HepG2 (cell line): ENCODE data around the gene PNMA8B. TPM values are rescaled to one million over a fixed set of nuclear protein-coding genes. Genes with fewer than 3 reads are reported as not detected.

Experiments
- ATAC-seq: fragments of 200-7000 bp; cut with Tn5 transposase; 3 replicates; pipeline ENCODE4 v1.9.1; 2020; ENCODE audit warnings: mild to moderate bottlenecking, moderate library complexity
- BruUV-seq: library from RNA; stranded (reverse); fragments of 400-500 nt; replicated peaks from 2 replicates; lab custom pipeline; 2021; lab: Mats Ljungman, UMichigan
- CTCF ChIA-PET: fragments of 300-600 bp; formaldehyde crosslinking; extraction: SDS; loops from one replicate; lab custom pipeline; 2021; ENCODE audit warnings: low total read pairs, inconsistent platforms, low intra/inter-chr PET ratio; lab: Yijun Ruan, JAX
- POLR2A ChIA-PET: fragments of 350-600 bp; sonication (Branson Sonifier 250); formaldehyde crosslinking; loops from one replicate; lab custom pipeline; 2020; ENCODE audit warnings: antibody characterized with exemption, inconsistent platforms; lab: Yijun Ruan, JAX
- DNase-seq: peaks from one replicate; pipeline ENCODE4 v3.0.0-alpha.2; 2015; ENCODE audit warnings: low spot score
- FAIRE-seq: peaks from 3 replicates; lab custom pipeline; 2011; peaks lifted over from hg19 to GRCh38; lab: Jason Lieb, UNC
- H2AFZ ChIP-seq: one replicate; pipeline ENCODE4 v1.6.1; 2011; ENCODE audit warnings: low read length, inconsistent platforms
- H3K27ac ChIP-seq: fragments of 300-600 bp; 3 replicates; pipeline ENCODE4 v1.8.0; 2011; ENCODE audit warnings: mixed run types, mild to moderate bottlenecking, mixed read lengths, low read length, inconsistent platforms; ENCODE audit not compliant: insufficient read depth; ENCODE audit errors: extremely low read length
- H3K27me3 ChIP-seq, 2 experiments: fragments of 200-600 bp in 1 of 2; 2 replicates in 1 of 2; 3 replicates in 1 of 2; pipeline versions ENCODE4 v1.6.0 to v1.8.0; 2011; ENCODE audit warnings: low read length in 2 of 2, mild to moderate bottlenecking in 2 of 2, moderate library complexity in 2 of 2, inconsistent platforms in 1 of 2; ENCODE audit not compliant: insufficient read depth in 2 of 2, control insufficient read depth in 1 of 2
- H3K36me3 ChIP-seq, 2 experiments: fragments of 200-600 bp in 1 of 2; replicated peaks in 1 of 2; 2 replicates in 1 of 2; 3 replicates in 1 of 2; pipeline versions ENCODE4 v1.5.1 to v1.8.0; 2011; ENCODE audit warnings: low read length in 2 of 2, inconsistent platforms in 1 of 2; ENCODE audit not compliant: insufficient read depth in 2 of 2, control insufficient read depth in 1 of 2
- H3K4me1 ChIP-seq: 2 replicates; pipeline ENCODE4 v1.5.1; 2012; ENCODE audit warnings: low read length, inconsistent platforms; ENCODE audit not compliant: insufficient read depth
- H3K4me2 ChIP-seq: 2 replicates; pipeline ENCODE4 v1.6.0; 2011; ENCODE audit warnings: low read depth, low read length, inconsistent platforms
- H3K4me3 ChIP-seq, 3 experiments: fragments of 200-600 bp in 1 of 3; sonication (generic), shearing (Covaris generic) in 1 of 3; replicated peaks in 1 of 3; 2 replicates each; pipeline ENCODE4 v1.5.1; 2011 to 2016; ENCODE audit warnings: low read length in 3 of 3, inconsistent platforms in 2 of 3, low read depth in 2 of 3, mild to moderate bottlenecking in 2 of 3, control low read depth in 1 of 3, mixed read lengths in 1 of 3; ENCODE audit not compliant: insufficient read depth in 1 of 3
- H3K79me2 ChIP-seq: one replicate; pipeline ENCODE4 v1.6.1; 2011; ENCODE audit warnings: low read length, inconsistent platforms; ENCODE audit not compliant: insufficient read depth
- H3K9ac ChIP-seq: 2 replicates; pipeline ENCODE4 v1.6.0; 2011; ENCODE audit warnings: mild to moderate bottlenecking, low read depth, low read length, inconsistent platforms; ENCODE audit not compliant: insufficient read depth
- H3K9me3 ChIP-seq: 2 replicates; pipeline ENCODE4 v1.5.1; 2012; ENCODE audit warnings: mild to moderate bottlenecking, low read length
- H4K20me1 ChIP-seq: 2 replicates; pipeline ENCODE4 v1.6.0; 2011; ENCODE audit warnings: inconsistent platforms, mild to moderate bottlenecking, low read length, moderate library complexity; ENCODE audit not compliant: insufficient read depth
- FOSL2 ChIP-seq: sonication (generic); formaldehyde crosslinking; IDR thresholded peaks from 2 replicates; pipeline ENCODE4 v1.4.0; 2020; ENCODE audit warnings: missing genetic modification reagents
- HMGXB4 ChIP-seq, 2 experiments: sonication (generic) in 1 of 2; formaldehyde crosslinking in 1 of 2; IDR thresholded peaks; 2 replicates each; pipeline versions ENCODE4 v1.4.0 to v1.6.1; 2018 to 2020; ENCODE audit warnings: missing genetic modification reagents in 2 of 2, borderline replicate concordance in 1 of 2, low read depth in 1 of 2, mild to moderate bottlenecking in 1 of 2, missing biosample characterization in 1 of 2
- KDM5B ChIP-seq: sonication (generic); formaldehyde crosslinking; IDR thresholded peaks from 2 replicates; pipeline ENCODE4 v1.4.0; 2020; ENCODE audit warnings: missing genetic modification reagents, mild to moderate bottlenecking, borderline replicate concordance
- NR2F6 ChIP-seq, 2 experiments: IDR thresholded peaks; 2 replicates each; pipeline ENCODE4 v1.6.1; 2016; ENCODE audit warnings: antibody characterized with exemption in 1 of 2, mild to moderate bottlenecking in 1 of 2
- PTBP1 ChIP-seq: fragments of 200-400 bp; formaldehyde crosslinking; IDR thresholded peaks from 2 replicates; pipeline ENCODE4 v1.6.1; 2018; ENCODE audit warnings: low read length, low read depth; ENCODE audit not compliant: poor library complexity, severe bottlenecking
- RFX1 ChIP-seq: fragments of 450-650 bp; IDR thresholded peaks from 2 replicates; pipeline ENCODE4 v1.6.1; 2017
- SAP130 ChIP-seq: IDR thresholded peaks from 2 replicates; pipeline ENCODE4 v1.6.1; 2016; ENCODE audit warnings: low read depth
- ZNF547 ChIP-seq: sonication (generic); formaldehyde crosslinking; IDR thresholded peaks from 2 replicates; pipeline ENCODE4 v1.5.1; 2020; ENCODE audit warnings: mild to moderate bottlenecking, missing genetic modification reagents
- ZNF747 ChIP-seq: sonication (generic); formaldehyde crosslinking; IDR thresholded peaks from 2 replicates; pipeline ENCODE4 v1.8.1; 2023; ENCODE audit warnings: missing genetic modification reagents, mild to moderate bottlenecking, borderline replicate concordance
- WGBS: methylation state at CpG from one replicate; pipeline ENCODE4 v1.1.6; 2017; ENCODE audit warnings: low lambda C conversion rate; 5-methylcytosine and 5-hydroxymethylcytosine counted together
- in situ Hi-C: cut with HindIII; loops from 2 replicates; pipeline ENCODE4 v1.10.0; 2017; ENCODE audit warnings: low pct_unique_long_range_greater_than_20kb; ENCODE audit not compliant: extremely low pct_ligation_motif_present
- intact Hi-C: fragments of 100-400 bp; cut with micrococcal nuclease; formaldehyde crosslinking; loops from one replicate; pipeline ENCODE4 v1.10.0; 2022; ENCODE audit not compliant: unreplicated experiment
- polyA plus RNA-seq, 8 experiments: library from polyadenylated mRNA; depleted of rRNA in 3 of 8; stranded (reverse) in 7 of 8; unstranded in 1 of 8; fragments of >200 nt; fragmentation: Illumina TruSeq in 4 of 8; extraction: Trizol in 4 of 8; gene quantifications; 2 replicates each; pipeline versions ENCODE4 v1.2.1 to v1.2.3, GENCODE V29; 2011 to 2016; ENCODE audit warnings: low read depth in 4 of 8, missing spikeins in 1 of 8, mixed read lengths in 1 of 8; ENCODE audit not compliant: insufficient read depth in 1 of 8
- total RNA-seq, 5 experiments: library from RNA; depleted of rRNA; stranded (reverse); fragments of >200 nt; fragmentation: Illumina TruSeq; extraction: Trizol; gene quantifications; 2 replicates each; pipeline ENCODE4 v1.2.3, GENCODE V29; 2016; ENCODE audit warnings: low read depth in 1 of 5
- TF ChIP-seq, protein P1 (sequence below): sonication (generic); formaldehyde crosslinking; IDR thresholded peaks from 2 replicates; pipeline ENCODE4 v1.4.0; 2020; ENCODE audit warnings: missing genetic modification reagents
- TF ChIP-seq, protein P2 (sequence below): sonication (generic); formaldehyde crosslinking; IDR thresholded peaks from 2 replicates; pipeline ENCODE4; 2020; ENCODE audit warnings: missing genetic modification reagents, mild to moderate bottlenecking, borderline replicate concordance
- TF ChIP-seq, protein P3 (sequence below): sonication (generic); formaldehyde crosslinking; IDR thresholded peaks from 2 replicates; pipeline ENCODE4 v1.5.0; 2020; ENCODE audit warnings: mild to moderate bottlenecking, missing genetic modification reagents, moderate library complexity

PNMA8B gene
- total and polyA plus RNA-seq, 2 of the 13 experiments (the other 11 are each of a cell fraction or from before 2014, with no cell fraction given), result not detected

GRCh38 chr19:46487802-46488445 lies 7.7 kb downstream of the PNMA8B start:
- peak; percentile 66 for FAIRE-seq
- Histone ChIP-seq H3K4me1 (peaks cover 15% of the 10 kb centered on the region; the same call in 1 of the 2 replicates), H3K79me2 (no peaks in the 10 kb centered on the region), H3K27ac (no peak overlapping the region), H3K36me3 (no peaks in the 10 kb centered on the region), H3K9me3 (no peaks in the 10 kb centered on the region), H3K9ac (peak overlapping the region; percentile 18; the same call in 1 of the 2 replicates), H3K4me3 (peak overlapping the region in 1 of 3 experiments; percentile 72; a peak in 3 of 6 replicates), H3K4me2 (peak overlapping the region; percentile 99), H3K27me3 (peaks cover 3 to 35% of the 10 kb centered on the region in 2 experiments; a peak in 4 of 5 replicates), H2AFZ (no peak overlapping the region), H4K20me1 (no peaks in the 10 kb centered on the region)
- intact Hi-C loops, result loop anchor here (1.0 to 2.0 kb wide), 3 partner anchors 86 to 208 kb away; no protein-coding TSS in a partner anchor
- ChIA-PET CTCF (interaction anchor here (1.8 to 5.5 kb wide), 3 partner anchors 86 to 206 kb away, joined by 18 to 96 read pairs (median 76); no protein-coding TSS in a partner anchor), POLR2A (no interaction called here)
- DNase-seq, result peak; percentile 46
- in situ Hi-C loops, result loop anchor here (5.0 kb wide), 2 partner anchors 86 to 191 kb away; partner anchors contain the start of gene HIF3A
- 9% methylated on average over 21 of the region's 38 CpGs for WGBS
- BruUV-seq, result no TSS peak
- ATAC-seq, result peak; percentile 85
- 0 out of 2 replicates have a peak, but pooled peaks have one; percentile 25 for TF ChIP-seq SAP130 (CRISPR knock-in tag)
- no peak for TF ChIP-seq PTBP1
- TF ChIP-seq, protein P1, sequence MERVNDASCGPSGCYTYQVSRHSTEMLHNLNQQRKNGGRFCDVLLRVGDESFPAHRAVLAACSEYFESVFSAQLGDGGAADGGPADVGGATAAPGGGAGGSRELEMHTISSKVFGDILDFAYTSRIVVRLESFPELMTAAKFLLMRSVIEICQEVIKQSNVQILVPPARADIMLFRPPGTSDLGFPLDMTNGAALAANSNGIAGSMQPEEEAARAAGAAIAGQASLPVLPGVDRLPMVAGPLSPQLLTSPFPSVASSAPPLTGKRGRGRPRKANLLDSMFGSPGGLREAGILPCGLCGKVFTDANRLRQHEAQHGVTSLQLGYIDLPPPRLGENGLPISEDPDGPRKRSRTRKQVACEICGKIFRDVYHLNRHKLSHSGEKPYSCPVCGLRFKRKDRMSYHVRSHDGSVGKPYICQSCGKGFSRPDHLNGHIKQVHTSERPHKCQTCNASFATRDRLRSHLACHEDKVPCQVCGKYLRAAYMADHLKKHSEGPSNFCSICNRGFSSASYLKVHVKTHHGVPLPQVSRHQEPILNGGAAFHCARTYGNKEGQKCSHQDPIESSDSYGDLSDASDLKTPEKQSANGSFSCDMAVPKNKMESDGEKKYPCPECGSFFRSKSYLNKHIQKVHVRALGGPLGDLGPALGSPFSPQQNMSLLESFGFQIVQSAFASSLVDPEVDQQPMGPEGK, result 0 out of 2 replicates have a peak, but pooled peaks have one; percentile 37
- no peak for TF ChIP-seq NR2F6 (IDR thresholded peaks at IDR 0.05)
- peak; percentile 17; the same call in 1 of the 2 replicates for TF ChIP-seq NR2F6 (CRISPR knock-in tag; IDR thresholded peaks at IDR 0.05)
- TF ChIP-seq FOSL2 (CRISPR knock-in tag), result peak; percentile 10; the same call in 1 of the 2 replicates
- TF ChIP-seq ZNF747, result no peak
- TF ChIP-seq, protein P2, sequence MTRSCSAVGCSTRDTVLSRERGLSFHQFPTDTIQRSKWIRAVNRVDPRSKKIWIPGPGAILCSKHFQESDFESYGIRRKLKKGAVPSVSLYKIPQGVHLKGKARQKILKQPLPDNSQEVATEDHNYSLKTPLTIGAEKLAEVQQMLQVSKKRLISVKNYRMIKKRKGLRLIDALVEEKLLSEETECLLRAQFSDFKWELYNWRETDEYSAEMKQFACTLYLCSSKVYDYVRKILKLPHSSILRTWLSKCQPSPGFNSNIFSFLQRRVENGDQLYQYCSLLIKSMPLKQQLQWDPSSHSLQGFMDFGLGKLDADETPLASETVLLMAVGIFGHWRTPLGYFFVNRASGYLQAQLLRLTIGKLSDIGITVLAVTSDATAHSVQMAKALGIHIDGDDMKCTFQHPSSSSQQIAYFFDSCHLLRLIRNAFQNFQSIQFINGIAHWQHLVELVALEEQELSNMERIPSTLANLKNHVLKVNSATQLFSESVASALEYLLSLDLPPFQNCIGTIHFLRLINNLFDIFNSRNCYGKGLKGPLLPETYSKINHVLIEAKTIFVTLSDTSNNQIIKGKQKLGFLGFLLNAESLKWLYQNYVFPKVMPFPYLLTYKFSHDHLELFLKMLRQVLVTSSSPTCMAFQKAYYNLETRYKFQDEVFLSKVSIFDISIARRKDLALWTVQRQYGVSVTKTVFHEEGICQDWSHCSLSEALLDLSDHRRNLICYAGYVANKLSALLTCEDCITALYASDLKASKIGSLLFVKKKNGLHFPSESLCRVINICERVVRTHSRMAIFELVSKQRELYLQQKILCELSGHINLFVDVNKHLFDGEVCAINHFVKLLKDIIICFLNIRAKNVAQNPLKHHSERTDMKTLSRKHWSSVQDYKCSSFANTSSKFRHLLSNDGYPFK (CRISPR knock-in tag), result peak; percentile 16; the same call in 1 of the 2 replicates
- TF ChIP-seq, protein P3, sequence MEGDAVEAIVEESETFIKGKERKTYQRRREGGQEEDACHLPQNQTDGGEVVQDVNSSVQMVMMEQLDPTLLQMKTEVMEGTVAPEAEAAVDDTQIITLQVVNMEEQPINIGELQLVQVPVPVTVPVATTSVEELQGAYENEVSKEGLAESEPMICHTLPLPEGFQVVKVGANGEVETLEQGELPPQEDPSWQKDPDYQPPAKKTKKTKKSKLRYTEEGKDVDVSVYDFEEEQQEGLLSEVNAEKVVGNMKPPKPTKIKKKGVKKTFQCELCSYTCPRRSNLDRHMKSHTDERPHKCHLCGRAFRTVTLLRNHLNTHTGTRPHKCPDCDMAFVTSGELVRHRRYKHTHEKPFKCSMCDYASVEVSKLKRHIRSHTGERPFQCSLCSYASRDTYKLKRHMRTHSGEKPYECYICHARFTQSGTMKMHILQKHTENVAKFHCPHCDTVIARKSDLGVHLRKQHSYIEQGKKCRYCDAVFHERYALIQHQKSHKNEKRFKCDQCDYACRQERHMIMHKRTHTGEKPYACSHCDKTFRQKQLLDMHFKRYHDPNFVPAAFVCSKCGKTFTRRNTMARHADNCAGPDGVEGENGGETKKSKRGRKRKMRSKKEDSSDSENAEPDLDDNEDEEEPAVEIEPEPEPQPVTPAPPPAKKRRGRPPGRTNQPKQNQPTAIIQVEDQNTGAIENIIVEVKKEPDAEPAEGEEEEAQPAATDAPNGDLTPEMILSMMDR, result peak; percentile 98
- TF ChIP-seq HMGXB4 (CRISPR knock-in tag; IDR thresholded peaks at IDR 0.05; ENCODE audit: borderline replicate concordance in 1 of 2, low read depth in 1 of 2), result peak; percentile 65 to 71; a peak in 2 of 4 replicates
- no peak for TF ChIP-seq ZNF547
- TF ChIP-seq RFX1, result no peak
- TF ChIP-seq KDM5B (CRISPR knock-in tag), result peak; percentile 44; the same call in 1 of the 2 replicates
